Measurements from ENCODE around the gene ZNF185.

Gene ZNF185

DNA sequence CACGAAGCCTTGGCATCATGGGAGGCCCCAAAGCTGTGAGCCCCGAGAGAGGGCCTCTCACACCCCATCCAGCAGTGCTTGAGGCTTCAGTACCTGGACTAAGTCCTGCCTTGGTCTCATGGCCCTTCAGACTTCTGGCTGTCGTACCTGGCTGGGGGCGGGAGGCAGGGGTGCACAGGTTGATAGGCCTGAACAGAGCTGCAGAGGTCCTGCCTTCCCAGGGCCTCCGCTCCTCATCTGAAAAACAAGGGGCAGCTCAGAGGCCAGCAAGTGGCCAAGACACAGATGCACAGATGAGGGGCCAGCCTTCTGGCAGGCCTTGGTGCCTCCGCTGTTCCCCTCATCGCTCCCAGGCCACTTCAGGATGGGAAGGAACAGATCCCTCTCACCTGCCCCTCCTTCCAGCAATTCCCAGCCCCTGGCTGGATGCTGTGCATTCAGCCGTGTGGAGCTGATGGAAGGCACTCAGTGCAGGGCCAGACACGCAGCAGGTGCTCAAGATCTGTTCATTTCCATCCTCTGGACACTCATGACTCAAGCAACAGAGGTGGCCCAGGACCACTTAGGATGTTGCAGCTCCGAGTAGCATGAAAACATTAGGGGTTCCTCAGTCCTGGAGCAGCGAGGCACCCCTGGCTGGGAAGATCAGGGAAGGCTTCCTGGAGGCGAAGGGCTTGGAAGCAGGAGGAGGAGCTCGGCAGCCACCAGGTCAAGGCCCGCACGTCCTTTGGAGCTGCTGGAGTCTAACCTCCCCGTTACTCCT is 1.4 kb downstream of the ZNF185 start:
- Histone ChIP-seq H4K20me1 (ENCODE audit: insufficient read depth, low read length) (no peaks in the 10 kb centered on the region), H2AFZ (ENCODE audit: low read depth, low read length) (no peak overlapping the region), H3K4me2 (ENCODE audit: insufficient read depth, low read length) (no peak overlapping the region), H3K4me3 (ENCODE audit: low read depth in 1 of 2, low read length in 2 of 2) (no peak overlapping the region), H3K9ac (ENCODE audit: low read depth, low read length) (no peak overlapping the region), H3K79me2 (ENCODE audit: insufficient read depth, low read length) (no peaks in the 10 kb centered on the region), H3K4me1 (ENCODE audit: insufficient read depth, low read length) (no peaks in the 10 kb centered on the region), H3K9me3 (ENCODE audit: insufficient read depth, low read length, severe bottlenecking) (no peaks in the 10 kb centered on the region), H3K27ac (ENCODE audit: low read length) (no peak overlapping the region), H3K36me3 (ENCODE audit: insufficient read depth, low read length) (no peaks in the 10 kb centered on the region), H3K27me3 (ENCODE audit: insufficient read depth, low read length, poor library complexity) (no peaks in the 10 kb centered on the region)
- ATAC-seq (ENCODE audit: insufficient read depth, low read depth), result no peak
- TF ChIP-seq EZH2 (IDR thresholded peaks at IDR 0.05; ENCODE audit: borderline replicate concordance, low read depth, low read length, severe bottlenecking) (no peak), CTCF (IDR thresholded peaks at IDR 0.05; ENCODE audit: borderline replicate concordance, extremely low read depth, low read length, poor library complexity, severe bottlenecking) (no peak)
- no peak for DNase-seq

- Histone ChIP-seq H3K27ac (ENCODE audit: low read length) (no peak overlapping the region), H3K36me3 (ENCODE audit: insufficient read depth, low read length) (no peaks in the 10 kb centered on the region), H3K4me1 (ENCODE audit: insufficient read depth, low read length) (no peaks in the 10 kb centered on the region), H3K9me3 (ENCODE audit: insufficient read depth, low read length, severe bottlenecking) (no peaks in the 10 kb centered on the region), H3K4me3 (ENCODE audit: low read depth in 1 of 2, low read length in 2 of 2) (no peak overlapping the region), H3K9ac (ENCODE audit: low read depth, low read length) (no peak overlapping the region), H3K27me3 (ENCODE audit: insufficient read depth, low read length, poor library complexity) (no peaks in the 10 kb centered on the region), H2AFZ (ENCODE audit: low read depth, low read length) (no peak overlapping the region), H3K4me2 (ENCODE audit: insufficient read depth, low read length) (no peak overlapping the region), H4K20me1 (ENCODE audit: insufficient read depth, low read length) (no peaks in the 10 kb centered on the region), H3K79me2 (ENCODE audit: insufficient read depth, low read length) (no peaks in the 10 kb centered on the region)
- TF ChIP-seq EZH2 (IDR thresholded peaks at IDR 0.05; ENCODE audit: borderline replicate concordance, low read depth, low read length, severe bottlenecking), result no peak
- TF ChIP-seq CTCF (IDR thresholded peaks at IDR 0.05; ENCODE audit: borderline replicate concordance, extremely low read depth, low read length, poor library complexity, severe bottlenecking), result no peak
- DNase-seq (no peak), ATAC-seq (ENCODE audit: insufficient read depth, low read depth) (no peak)
Observed at GRCh38 chrX:152899874-152900719, 2.2 kb downstream of the ZNF185 start.

- H4K20me1 ChIP-seq (ENCODE audit: insufficient read depth, low read length), result no peaks in the 10 kb centered on the region
- H3K4me2 ChIP-seq (ENCODE audit: insufficient read depth, low read length), result no peak overlapping the region
- H3K36me3 ChIP-seq (ENCODE audit: insufficient read depth, low read length), result no peaks in the 10 kb centered on the region
- no peak for ATAC-seq (ENCODE audit: insufficient read depth, low read depth)
- H2AFZ ChIP-seq (ENCODE audit: low read depth, low read length), result no peak overlapping the region
- H3K79me2 ChIP-seq (ENCODE audit: insufficient read depth, low read length), result no peaks in the 10 kb centered on the region
- no peak overlapping the region for H3K4me3 ChIP-seq (ENCODE audit: low read depth in 1 of 2, low read length in 2 of 2)
- H3K4me1 ChIP-seq (ENCODE audit: insufficient read depth, low read length), result no peaks in the 10 kb centered on the region
- TF ChIP-seq EZH2 (IDR thresholded peaks at IDR 0.05; ENCODE audit: borderline replicate concordance, low read depth, low read length, severe bottlenecking) (no peak), CTCF (IDR thresholded peaks at IDR 0.05; ENCODE audit: borderline replicate concordance, extremely low read depth, low read length, poor library complexity, severe bottlenecking) (no peak)
- H3K27me3 ChIP-seq (ENCODE audit: insufficient read depth, low read length, poor library complexity), result no peaks in the 10 kb centered on the region
- H3K27ac ChIP-seq (ENCODE audit: low read length), result no peak overlapping the region
- DNase-seq, result no peak
- no peaks in the 10 kb centered on the region for H3K9me3 ChIP-seq (ENCODE audit: insufficient read depth, low read length, severe bottlenecking)
- H3K9ac ChIP-seq (ENCODE audit: low read depth, low read length), result no peak overlapping the region
Observed at GRCh38 chrX:152900937-152901445, 3.1 kb downstream of the ZNF185 start.
